CD4-positive, CD25-positive, alpha-beta regulatory T cell (primary cell): ENCODE data around the gene SHISAL2B. TPM values are rescaled to one million over a fixed set of nuclear protein-coding genes. Genes with fewer than 3 reads are reported as not detected.

Source experiments
- ATAC-seq, 2 donors: fragments of 150-1000 bp; cut with Tn5 transposase; one replicate each; pipeline ENCODE4 v1.10.0; 2021; ENCODE audit warnings: low read depth in 2 of 2, moderate number of reproducible peaks in 2 of 2, moderate library complexity in 1 of 2
- DNase-seq, 3 donors: peaks; one replicate each; pipeline versions ENCODE4 v3.0.0 to v3.0.0-alpha.2; 2012 to 2022; ENCODE audit warnings: mixed read lengths in 1 of 3
- H3K27ac ChIP-seq: one replicate; pipeline ENCODE4 v1.7.0; 2013; ENCODE audit warnings: mild to moderate bottlenecking, low read length; ENCODE audit not compliant: insufficient read depth, poor library complexity, severe bottlenecking
- H3K27me3 ChIP-seq: one replicate; pipeline ENCODE4 v1.7.0; 2013; ENCODE audit warnings: low read length; ENCODE audit not compliant: control insufficient read depth, insufficient read depth
- H3K36me3 ChIP-seq: one replicate; pipeline ENCODE4 v1.7.0; 2013; ENCODE audit warnings: mild to moderate bottlenecking, low read length, moderate library complexity; ENCODE audit not compliant: control insufficient read depth, insufficient read depth
- H3K4me1 ChIP-seq: 2 replicates; pipeline ENCODE4 v1.7.0; 2013; ENCODE audit warnings: mild to moderate bottlenecking, low read length; ENCODE audit not compliant: insufficient read depth, control insufficient read depth, poor library complexity, severe bottlenecking
- H3K4me3 ChIP-seq: one replicate; pipeline ENCODE4 v1.7.0; 2013; ENCODE audit warnings: low read depth, mild to moderate bottlenecking, low read length, moderate library complexity
- H3K9me3 ChIP-seq, 2 experiments: 1 replicate in 1 of 2; 2 replicates in 1 of 2; pipeline ENCODE4 v1.7.0; 2013; ENCODE audit warnings: low read length in 2 of 2, mild to moderate bottlenecking in 1 of 2, moderate library complexity in 1 of 2; ENCODE audit not compliant: control insufficient read depth in 2 of 2
- H3K27ac Mint-ChIP-seq, 3 donors: one replicate each; pipeline ENCODE4 v1.8.0; 2020 to 2022; ENCODE audit warnings: mild to moderate bottlenecking in 3 of 3, mixed read lengths in 3 of 3, moderate library complexity in 2 of 3
- H3K27me3 Mint-ChIP-seq: one replicate; pipeline ENCODE4 v1.8.0; 2022; ENCODE audit warnings: mild to moderate bottlenecking, mixed read lengths
- H3K36me3 Mint-ChIP-seq: one replicate; pipeline ENCODE4 v1.8.0; 2020; ENCODE audit warnings: mixed read lengths
- H3K4me1 Mint-ChIP-seq, 4 donors: one replicate each; pipeline ENCODE4 v1.8.0; 2020 to 2022; ENCODE audit warnings: mixed read lengths in 4 of 4, mild to moderate bottlenecking in 1 of 4
- H3K4me3 Mint-ChIP-seq, 4 donors: one replicate each; pipeline ENCODE4 v1.8.0; 2020 to 2022; ENCODE audit warnings: mild to moderate bottlenecking in 4 of 4, mixed read lengths in 4 of 4, moderate library complexity in 3 of 4
- H3K9me3 Mint-ChIP-seq, 7 donors: one replicate each; pipeline ENCODE4 v1.8.0; 2020 to 2022; ENCODE audit warnings: mixed read lengths in 7 of 7, mild to moderate bottlenecking in 3 of 7, moderate library complexity in 2 of 7
- polyA plus RNA-seq, 4 donors: library from polyadenylated mRNA; unstranded; fragments of 300-500 nt; fragmentation: Illumina TruSeq; gene quantifications; one replicate each; pipeline ENCODE4 v1.2.3, GENCODE V29; 2021
- total RNA-seq: library from RNA; stranded (reverse); gene quantifications from one replicate; pipeline ENCODE4 v1.2.3, GENCODE V29; 2022

Gene SHISAL2B
- total and polyA plus RNA-seq, 5 donors from 2014 or later: not detected

DNA sequence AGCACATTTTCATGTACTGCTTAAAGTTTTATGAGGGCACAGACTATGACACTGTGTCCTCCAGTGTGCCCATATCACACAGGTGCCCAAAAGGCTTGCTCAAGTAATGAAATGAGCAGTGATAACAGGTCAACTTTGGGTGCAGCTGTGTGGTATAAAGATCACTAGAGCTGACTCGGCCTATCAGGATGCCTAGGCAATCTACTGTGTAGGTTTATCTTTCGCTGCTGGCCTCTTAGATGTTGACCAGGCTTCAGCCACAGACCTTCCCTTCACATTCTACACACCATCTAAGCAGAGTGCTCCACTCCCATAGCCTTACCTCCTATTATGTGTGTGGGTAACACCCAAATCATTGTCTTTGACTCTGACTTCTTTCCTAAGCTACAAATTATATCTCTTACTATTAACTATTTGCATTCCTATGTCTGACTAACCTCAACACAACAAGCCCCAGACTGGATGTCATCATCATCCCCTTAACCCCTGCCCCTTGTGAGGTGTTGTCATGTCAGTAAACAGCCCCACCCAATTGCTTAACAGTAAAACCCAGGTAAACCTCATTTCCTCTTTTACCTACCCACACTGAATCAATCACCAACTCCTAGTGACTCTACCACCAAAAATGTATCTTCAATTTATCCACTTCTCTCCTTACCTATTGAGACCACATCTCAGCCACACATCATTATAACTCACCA is 75.7 kb downstream of the SHISAL2B start:
- H3K27ac Mint-ChIP-seq: peak overlapping the region in 2 of 3 donors; percentile 18 to 27
- peaks cover 8% of the 10 kb centered on the region for H3K36me3 Mint-ChIP-seq
- Histone ChIP-seq H3K36me3 (peaks cover 7% of the 10 kb centered on the region), H3K27ac (no peak overlapping the region), H3K27me3 (no peaks in the 10 kb centered on the region), H3K9me3 (no peaks in the 10 kb centered on the region), H3K4me3 (no peak overlapping the region), H3K4me1 (peaks cover 35% of the 10 kb centered on the region)
- H3K4me3 Mint-ChIP-seq: peak overlapping the region in 3 of 4 donors; percentile 15 to 89 (median 36)
- no peak for ATAC-seq
- H3K4me1 Mint-ChIP-seq: peaks cover 16 to 66% (median 51%) of the 10 kb centered on the region in 4 donors
- H3K9me3 Mint-ChIP-seq: peaks cover 0 to 1% (median 0%) of the 10 kb centered on the region in 7 donors
- no peaks in the 10 kb centered on the region for H3K27me3 Mint-ChIP-seq
- DNase-seq: peak in 2 of 3 donors; percentile 10 to 57

DNA sequence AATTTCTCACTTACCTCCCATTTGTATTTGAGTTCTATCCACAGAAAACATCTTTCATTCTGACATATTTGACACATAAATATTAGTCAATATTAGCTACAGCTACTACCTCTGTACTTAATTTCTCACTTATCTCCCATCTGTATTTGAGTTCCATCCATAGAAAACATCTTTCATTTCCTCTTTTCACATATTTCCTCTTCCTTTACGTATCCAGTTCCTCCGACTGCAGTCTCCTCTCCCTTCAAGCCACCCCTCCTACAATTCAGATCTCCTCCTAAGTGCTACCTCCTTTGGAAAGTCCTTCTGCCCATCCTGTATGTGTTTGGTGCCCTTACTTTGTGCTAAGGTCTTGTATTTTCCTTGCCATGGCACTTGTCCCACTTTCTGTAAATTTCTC is 76.6 kb downstream of the SHISAL2B start:
- Mint-ChIP-seq H3K27ac (peak overlapping the region; percentile 86 to 98 (median 90)), H3K9me3 (peaks cover 0 to 1% (median 0%) of the 10 kb centered on the region in 7 donors)
- H3K27ac ChIP-seq: no peak overlapping the region

More for the DNA sequence above, 76.6 kb downstream of the SHISAL2B start:
- Histone ChIP-seq H3K9me3 (no peaks in the 10 kb centered on the region), H3K4me3 (peak overlapping the region; percentile 99), H3K36me3 (peaks cover 7% of the 10 kb centered on the region), H3K27me3 (no peaks in the 10 kb centered on the region), H3K4me1 (peaks cover 35% of the 10 kb centered on the region)
- ATAC-seq: no peak
- DNase-seq: no peak
- peaks cover 8% of the 10 kb centered on the region for H3K36me3 Mint-ChIP-seq
- H3K27me3 Mint-ChIP-seq: no peaks in the 10 kb centered on the region
- peak overlapping the region; percentile 95 to 100 (median 98) for H3K4me3 Mint-ChIP-seq
- H3K4me1 Mint-ChIP-seq: peaks cover 19 to 72% (median 58%) of the 10 kb centered on the region in 4 donors

Other genes starting within 250 kb of the SHISAL2B start
- gene RGS7BP, start 184.5 kb upstream of the SHISAL2B start, total RNA-seq: not detected
- not detected for gene RGS7BP, start 184.5 kb upstream of the SHISAL2B start, polyA plus RNA-seq
- gene SREK1IP1, start 78.2 kb downstream of the SHISAL2B start, total RNA-seq: 31.6 TPM
- 10 to 100 TPM; 30.1 to 38.3 (median 33.5) TPM for gene SREK1IP1, start 78.2 kb downstream of the SHISAL2B start, polyA plus RNA-seq
- gene CWC27, start 78.4 kb downstream of the SHISAL2B start, total RNA-seq: 28.2 TPM
- 10 to 100 TPM; 22.4 to 33.4 (median 27.4) TPM for gene CWC27, start 78.4 kb downstream of the SHISAL2B start, polyA plus RNA-seq